ENCODE measurements around the gene MPPED2.

Gene MPPED2

DNA sequence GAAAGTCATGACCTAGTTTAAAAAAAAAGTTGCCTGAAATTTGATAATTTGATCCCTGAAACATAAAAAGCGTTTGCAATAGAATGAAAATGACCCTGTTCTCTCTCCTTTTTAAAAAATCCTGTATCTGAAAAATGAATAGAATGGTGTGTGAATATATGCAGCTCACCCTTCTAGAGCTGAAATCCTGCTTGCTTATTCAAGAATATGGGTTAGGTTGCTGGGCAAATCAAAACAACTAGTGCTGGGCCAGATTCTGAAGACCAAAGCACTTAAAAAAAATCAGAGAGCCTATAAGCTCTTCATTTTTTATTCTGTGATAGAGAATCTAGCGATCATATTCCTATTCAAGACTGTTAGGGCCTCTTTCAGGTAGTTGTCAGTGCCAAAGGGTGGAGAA lies 131.6 kb downstream of the MPPED2 start:
- H3K4me3 ChIP-seq (ENCODE audit: low read depth, low read length), result no peak overlapping the region
- TF ChIP-seq, protein P1, sequence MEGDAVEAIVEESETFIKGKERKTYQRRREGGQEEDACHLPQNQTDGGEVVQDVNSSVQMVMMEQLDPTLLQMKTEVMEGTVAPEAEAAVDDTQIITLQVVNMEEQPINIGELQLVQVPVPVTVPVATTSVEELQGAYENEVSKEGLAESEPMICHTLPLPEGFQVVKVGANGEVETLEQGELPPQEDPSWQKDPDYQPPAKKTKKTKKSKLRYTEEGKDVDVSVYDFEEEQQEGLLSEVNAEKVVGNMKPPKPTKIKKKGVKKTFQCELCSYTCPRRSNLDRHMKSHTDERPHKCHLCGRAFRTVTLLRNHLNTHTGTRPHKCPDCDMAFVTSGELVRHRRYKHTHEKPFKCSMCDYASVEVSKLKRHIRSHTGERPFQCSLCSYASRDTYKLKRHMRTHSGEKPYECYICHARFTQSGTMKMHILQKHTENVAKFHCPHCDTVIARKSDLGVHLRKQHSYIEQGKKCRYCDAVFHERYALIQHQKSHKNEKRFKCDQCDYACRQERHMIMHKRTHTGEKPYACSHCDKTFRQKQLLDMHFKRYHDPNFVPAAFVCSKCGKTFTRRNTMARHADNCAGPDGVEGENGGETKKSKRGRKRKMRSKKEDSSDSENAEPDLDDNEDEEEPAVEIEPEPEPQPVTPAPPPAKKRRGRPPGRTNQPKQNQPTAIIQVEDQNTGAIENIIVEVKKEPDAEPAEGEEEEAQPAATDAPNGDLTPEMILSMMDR (IDR thresholded peaks at IDR 0.05), result no peak
- no peaks in the 10 kb centered on the region for H3K36me3 ChIP-seq (ENCODE audit: control insufficient read depth, insufficient read depth, low read length)
- no peaks in the 10 kb centered on the region for H3K27me3 ChIP-seq (ENCODE audit: control insufficient read depth, insufficient read depth, low read length)
- no peak overlapping the region for H3K4me2 ChIP-seq (ENCODE audit: low read length)
- no peak overlapping the region for H3K9ac ChIP-seq
- H3K4me1 ChIP-seq, result peaks cover 2% of the 10 kb centered on the region
- no peak overlapping the region for H2AFZ ChIP-seq
- H3K9me3 ChIP-seq (ENCODE audit: control insufficient read depth, low read length), result no peaks in the 10 kb centered on the region
- H3K27ac ChIP-seq, result no peak overlapping the region
- H3K79me2 ChIP-seq, result no peaks in the 10 kb centered on the region

DNA sequence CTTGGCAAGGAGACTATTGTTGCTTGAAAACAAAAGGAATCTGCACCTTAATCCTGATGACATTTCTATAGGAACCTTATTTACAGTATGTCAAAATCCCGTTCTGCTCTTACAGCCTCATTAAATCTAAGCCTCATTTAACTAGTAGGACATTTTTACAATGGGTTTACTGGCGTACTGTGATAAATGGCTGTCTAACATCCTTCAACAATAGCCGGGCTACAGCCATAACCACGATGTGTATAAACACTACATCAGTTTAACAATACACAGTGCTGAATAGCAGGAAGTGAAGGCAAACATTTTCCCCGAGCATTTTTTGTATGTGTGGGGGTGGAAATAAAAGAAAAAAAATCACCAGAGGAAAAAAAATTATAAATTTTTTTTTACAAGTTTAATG lies 132.0 kb downstream of the MPPED2 start:
- Histone ChIP-seq H3K4me2 (ENCODE audit: low read length) (no peak overlapping the region), H3K9ac (no peak overlapping the region), H3K79me2 (no peaks in the 10 kb centered on the region), H3K36me3 (ENCODE audit: control insufficient read depth, insufficient read depth, low read length) (no peaks in the 10 kb centered on the region), H2AFZ (no peak overlapping the region), H3K4me1 (peaks cover 2% of the 10 kb centered on the region), H3K27me3 (ENCODE audit: control insufficient read depth, insufficient read depth, low read length) (no peaks in the 10 kb centered on the region), H3K4me3 (ENCODE audit: low read depth, low read length) (no peak overlapping the region), H3K27ac (no peak overlapping the region), H3K9me3 (ENCODE audit: control insufficient read depth, low read length) (no peaks in the 10 kb centered on the region)
- TF ChIP-seq, protein P1 (IDR thresholded peaks at IDR 0.05), result no peak

DNA sequence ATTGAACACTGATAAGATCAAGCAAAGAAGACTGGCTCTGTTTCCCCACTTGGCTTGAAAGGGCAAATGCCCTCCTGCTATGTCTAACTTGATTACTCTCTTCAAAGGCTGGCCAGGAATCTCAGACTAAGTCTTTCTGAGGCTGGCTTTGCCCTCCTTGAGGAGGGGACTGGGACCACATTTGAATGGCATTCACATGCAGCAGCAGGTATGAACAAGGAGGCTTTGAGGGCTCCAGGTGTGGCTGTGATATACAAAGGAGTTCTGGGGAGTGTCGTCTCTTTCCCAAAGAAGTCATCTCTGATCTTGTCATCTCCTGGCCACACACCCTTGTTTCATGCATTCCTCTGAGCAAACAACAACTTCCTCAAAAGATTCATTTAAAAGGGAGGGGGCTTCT lies 132.4 kb downstream of the MPPED2 start:
- H3K4me1 ChIP-seq, result peaks cover 2% of the 10 kb centered on the region
- TF ChIP-seq, protein P1 (IDR thresholded peaks at IDR 0.05), result no peak

GRCh38 chr11:30452842-30453241 lies 133.3 kb downstream of the MPPED2 start:
- Histone ChIP-seq H3K9me3 (ENCODE audit: control insufficient read depth, low read length) (no peaks in the 10 kb centered on the region), H3K4me3 (ENCODE audit: low read depth, low read length) (no peak overlapping the region), H3K27me3 (ENCODE audit: control insufficient read depth, insufficient read depth, low read length) (no peaks in the 10 kb centered on the region), H3K36me3 (ENCODE audit: control insufficient read depth, insufficient read depth, low read length) (no peaks in the 10 kb centered on the region), H2AFZ (no peak overlapping the region), H3K79me2 (no peaks in the 10 kb centered on the region), H3K27ac (no peak overlapping the region), H3K4me2 (ENCODE audit: low read length) (no peak overlapping the region), H3K4me1 (peaks cover 2% of the 10 kb centered on the region), H3K9ac (no peak overlapping the region)
- TF ChIP-seq, protein P1 (IDR thresholded peaks at IDR 0.05), result no peak

More for the DNA sequence above, 132.4 kb downstream of the MPPED2 start:
- Histone ChIP-seq H3K4me2 (ENCODE audit: low read length) (no peak overlapping the region), H3K9me3 (ENCODE audit: control insufficient read depth, low read length) (no peaks in the 10 kb centered on the region), H2AFZ (no peak overlapping the region), H3K4me3 (ENCODE audit: low read depth, low read length) (no peak overlapping the region), H3K27ac (no peak overlapping the region), H3K36me3 (ENCODE audit: control insufficient read depth, insufficient read depth, low read length) (no peaks in the 10 kb centered on the region), H3K27me3 (ENCODE audit: control insufficient read depth, insufficient read depth, low read length) (no peaks in the 10 kb centered on the region), H3K9ac (no peak overlapping the region), H3K79me2 (no peaks in the 10 kb centered on the region)

- Histone ChIP-seq H3K9me3 (ENCODE audit: control insufficient read depth, low read length) (no peaks in the 10 kb centered on the region), H3K4me3 (ENCODE audit: low read depth, low read length) (no peak overlapping the region), H3K4me2 (ENCODE audit: low read length) (no peak overlapping the region), H3K27ac (no peak overlapping the region), H3K4me1 (peaks cover 2% of the 10 kb centered on the region), H3K27me3 (ENCODE audit: control insufficient read depth, insufficient read depth, low read length) (no peaks in the 10 kb centered on the region), H2AFZ (no peak overlapping the region), H3K36me3 (ENCODE audit: control insufficient read depth, insufficient read depth, low read length) (no peaks in the 10 kb centered on the region), H3K9ac (no peak overlapping the region), H3K79me2 (no peaks in the 10 kb centered on the region)
- TF ChIP-seq, protein P1 (IDR thresholded peaks at IDR 0.05), result no peak
These were observed 134.0 kb downstream of the MPPED2 start for GRCh38 chr11:30452114-30452513.

All from parathyroid adenoma (tissue), 2 donors.